ENCODE data around the gene CLDN11.

Gene CLDN11

GRCh38 chr3:170467571-170468147 lies 49.0 kb downstream of the CLDN11 start:
- no peak for DNase-seq (ENCODE audit: low read depth)
- no peak for TF ChIP-seq CTCF (conservative IDR thresholded peaks at IDR 0.05; ENCODE audit: low read depth, low read length)
- H3K4me3 ChIP-seq (ENCODE audit: low read length): no peak overlapping the region

GRCh38 chr3:170469151-170470062 lies 50.7 kb downstream of the CLDN11 start:
- DNase-seq (ENCODE audit: low read depth): no peak
- no peak overlapping the region for H3K4me3 ChIP-seq (ENCODE audit: low read length)

GRCh38 chr3:170470063-170471016 lies 51.7 kb downstream of the CLDN11 start:
- TF ChIP-seq CTCF (conservative IDR thresholded peaks at IDR 0.05; ENCODE audit: low read depth, low read length): no peak
- H3K4me3 ChIP-seq (ENCODE audit: low read length): no peak overlapping the region
- no peak for DNase-seq (ENCODE audit: low read depth)

More at GRCh38 chr3:170469151-170470062, 50.7 kb downstream of the CLDN11 start:
- no peak for TF ChIP-seq CTCF (conservative IDR thresholded peaks at IDR 0.05; ENCODE audit: low read depth, low read length)

- no peak for TF ChIP-seq CTCF (conservative IDR thresholded peaks at IDR 0.05; ENCODE audit: low read depth, low read length)
- no peak overlapping the region for H3K4me3 ChIP-seq (ENCODE audit: low read length)
- DNase-seq (ENCODE audit: low read depth): no peak
Observed at GRCh38 chr3:170471149-170471548, 52.5 kb downstream of the CLDN11 start.

GRCh38 chr3:170473358-170473757 lies 54.7 kb downstream of the CLDN11 start:
- DNase-seq (ENCODE audit: low read depth): no peak
- H3K4me3 ChIP-seq (ENCODE audit: low read length): no peak overlapping the region
- TF ChIP-seq CTCF (conservative IDR thresholded peaks at IDR 0.05; ENCODE audit: low read depth, low read length): no peak

- no peak for TF ChIP-seq CTCF (conservative IDR thresholded peaks at IDR 0.05; ENCODE audit: low read depth, low read length)
- H3K4me3 ChIP-seq (ENCODE audit: low read length): no peak overlapping the region
- peak; percentile 71 for DNase-seq (ENCODE audit: low read depth)
Observed at GRCh38 chr3:170475092-170475685, 56.5 kb downstream of the CLDN11 start.
